Retinal pigment epithelial cell (primary cell): ENCODE results near the gene PLEKHG2.

Experiments used
- DNase-seq: peaks from one replicate; pipeline ENCODE4 v3.0.0-alpha.2; 2010; ENCODE audit warnings: low read depth
- H3K4me3 ChIP-seq: 2 replicates; pipeline ENCODE4 v1.5.1; 2011; ENCODE audit warnings: mild to moderate bottlenecking, low read length, control low read depth, moderate library complexity
- CTCF ChIP-seq: conservative IDR thresholded peaks from 2 replicates; pipeline ENCODE4 v1.5.1; 2011; ENCODE audit warnings: low read depth, low read length, control low read depth, inconsistent platforms

Gene PLEKHG2

GRCh38 chr19:39428283-39429112 lies 16.0 kb downstream of the PLEKHG2 start:
- DNase-seq = peak; percentile 60
- H3K4me3 ChIP-seq = no peak overlapping the region
- TF ChIP-seq CTCF = no peak

GRCh38 chr19:39430675-39431593 lies 18.5 kb downstream of the PLEKHG2 start:
- no peak overlapping the region for H3K4me3 ChIP-seq
- no peak for TF ChIP-seq CTCF

GRCh38 chr19:39432677-39433025 lies 20.2 kb downstream of the PLEKHG2 start:
- no peak for TF ChIP-seq CTCF
- H3K4me3 ChIP-seq = no peak overlapping the region
- no peak for DNase-seq

More at GRCh38 chr19:39430675-39431593, 18.5 kb downstream of the PLEKHG2 start:
- peak; percentile 88 for DNase-seq

- DNase-seq = no peak
- no peak overlapping the region for H3K4me3 ChIP-seq
- no peak for TF ChIP-seq CTCF
Measured at GRCh38 chr19:39433480-39434079, 21.1 kb downstream of the PLEKHG2 start.

- TF ChIP-seq CTCF = no peak
- no peak for DNase-seq
- H3K4me3 ChIP-seq = peak overlapping the region; percentile 99
Measured at GRCh38 chr19:39434123-39435076, 21.9 kb downstream of the PLEKHG2 start.
